VCaP (cell line): Measurements from ENCODE around the gene CIROP.

ENCODE experiments used
- H3K27ac ChIP-seq: fragments of 450-650 bp; 2 replicates; pipeline ENCODE4 v1.5.1; 2017
- TF ChIP-seq, protein P1 (sequence below): fragments of 450-650 bp; conservative IDR thresholded peaks from 2 replicates; pipeline ENCODE4 v1.5.1; 2017; ENCODE audit warnings: mild to moderate bottlenecking, moderate library complexity

The CIROP gene

DNA sequence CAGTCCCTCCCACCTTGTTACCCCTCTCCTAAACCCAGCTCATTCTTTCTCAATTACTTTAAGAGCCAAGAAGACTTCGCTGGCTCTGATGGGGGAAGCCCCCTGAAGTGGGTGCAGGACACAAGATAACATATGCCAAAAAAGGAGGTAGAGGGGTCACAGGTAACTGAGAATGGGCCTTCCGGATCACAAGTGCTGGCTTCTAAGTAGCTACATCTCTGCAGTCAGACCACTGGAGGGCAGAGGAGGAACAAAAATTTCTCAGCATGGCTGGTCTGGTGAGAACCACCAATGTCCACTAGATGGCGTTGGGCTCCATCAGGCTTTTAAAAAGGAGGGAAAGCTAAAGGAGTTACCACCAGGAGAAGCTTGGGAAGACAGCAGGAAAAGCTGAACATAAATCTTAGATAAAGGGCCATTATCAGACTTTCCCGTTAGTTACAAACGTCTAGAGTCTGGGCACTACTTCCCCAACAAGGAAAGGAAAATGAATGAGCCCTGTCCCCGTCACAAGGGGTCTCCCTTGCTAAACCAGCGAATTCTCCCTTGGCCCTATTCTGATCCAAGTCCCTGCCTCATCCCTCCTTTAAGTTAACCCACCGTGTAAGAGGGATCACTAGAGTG lies 35.9 kb downstream of the CIROP start:
- TF ChIP-seq, protein P1, sequence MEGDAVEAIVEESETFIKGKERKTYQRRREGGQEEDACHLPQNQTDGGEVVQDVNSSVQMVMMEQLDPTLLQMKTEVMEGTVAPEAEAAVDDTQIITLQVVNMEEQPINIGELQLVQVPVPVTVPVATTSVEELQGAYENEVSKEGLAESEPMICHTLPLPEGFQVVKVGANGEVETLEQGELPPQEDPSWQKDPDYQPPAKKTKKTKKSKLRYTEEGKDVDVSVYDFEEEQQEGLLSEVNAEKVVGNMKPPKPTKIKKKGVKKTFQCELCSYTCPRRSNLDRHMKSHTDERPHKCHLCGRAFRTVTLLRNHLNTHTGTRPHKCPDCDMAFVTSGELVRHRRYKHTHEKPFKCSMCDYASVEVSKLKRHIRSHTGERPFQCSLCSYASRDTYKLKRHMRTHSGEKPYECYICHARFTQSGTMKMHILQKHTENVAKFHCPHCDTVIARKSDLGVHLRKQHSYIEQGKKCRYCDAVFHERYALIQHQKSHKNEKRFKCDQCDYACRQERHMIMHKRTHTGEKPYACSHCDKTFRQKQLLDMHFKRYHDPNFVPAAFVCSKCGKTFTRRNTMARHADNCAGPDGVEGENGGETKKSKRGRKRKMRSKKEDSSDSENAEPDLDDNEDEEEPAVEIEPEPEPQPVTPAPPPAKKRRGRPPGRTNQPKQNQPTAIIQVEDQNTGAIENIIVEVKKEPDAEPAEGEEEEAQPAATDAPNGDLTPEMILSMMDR, result peak; percentile 98
- H3K27ac ChIP-seq, result peak overlapping the region; percentile 32; the same call in 1 of the 2 replicates

DNA sequence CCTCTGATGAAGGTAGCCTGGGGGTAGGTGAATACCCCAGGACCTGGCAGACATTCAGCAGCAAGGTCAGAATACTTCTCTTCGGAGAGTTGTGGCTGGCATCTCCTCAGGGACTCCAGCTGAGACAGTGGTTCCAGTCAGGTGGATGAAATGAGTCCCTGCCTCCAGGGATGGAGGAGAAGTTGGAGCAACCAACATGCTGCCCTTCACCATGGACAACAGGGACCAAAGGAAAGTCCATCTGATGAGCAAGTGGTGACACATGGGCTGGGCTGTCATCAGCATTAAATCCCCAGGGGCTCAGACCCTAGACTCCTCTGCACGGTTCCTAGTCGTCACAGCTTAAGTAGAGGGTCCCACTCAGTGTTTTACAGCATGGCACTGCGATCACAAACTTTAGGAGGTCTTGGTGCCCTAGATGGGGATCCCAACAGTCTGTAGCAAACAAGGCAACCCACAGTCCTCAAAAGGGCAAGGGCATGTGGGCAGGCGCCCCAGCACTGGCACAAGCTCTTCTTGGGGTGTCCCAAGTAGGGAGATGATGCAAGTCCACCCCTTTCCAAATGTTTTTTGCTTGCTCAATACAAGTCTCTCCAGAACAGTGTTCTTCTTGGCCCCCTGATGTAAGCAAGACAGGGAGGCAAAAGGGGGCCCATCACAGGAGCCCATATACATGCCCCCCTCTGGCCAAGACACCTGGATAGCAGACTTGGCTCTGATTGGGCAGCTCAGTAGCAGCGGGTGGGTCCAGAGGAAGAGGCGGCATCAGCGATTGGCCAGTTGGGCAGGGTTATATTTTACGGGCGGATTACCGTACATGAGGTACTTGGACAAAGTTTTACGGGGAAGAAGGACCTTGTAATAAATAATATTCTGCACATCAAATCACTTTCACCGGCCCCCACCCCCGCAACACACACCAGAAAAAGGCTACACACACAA lies 36.7 kb downstream of the CIROP start:
- peak overlapping the region; percentile 32; the same call in 1 of the 2 replicates for H3K27ac ChIP-seq
- TF ChIP-seq, protein P1, result no peak

DNA sequence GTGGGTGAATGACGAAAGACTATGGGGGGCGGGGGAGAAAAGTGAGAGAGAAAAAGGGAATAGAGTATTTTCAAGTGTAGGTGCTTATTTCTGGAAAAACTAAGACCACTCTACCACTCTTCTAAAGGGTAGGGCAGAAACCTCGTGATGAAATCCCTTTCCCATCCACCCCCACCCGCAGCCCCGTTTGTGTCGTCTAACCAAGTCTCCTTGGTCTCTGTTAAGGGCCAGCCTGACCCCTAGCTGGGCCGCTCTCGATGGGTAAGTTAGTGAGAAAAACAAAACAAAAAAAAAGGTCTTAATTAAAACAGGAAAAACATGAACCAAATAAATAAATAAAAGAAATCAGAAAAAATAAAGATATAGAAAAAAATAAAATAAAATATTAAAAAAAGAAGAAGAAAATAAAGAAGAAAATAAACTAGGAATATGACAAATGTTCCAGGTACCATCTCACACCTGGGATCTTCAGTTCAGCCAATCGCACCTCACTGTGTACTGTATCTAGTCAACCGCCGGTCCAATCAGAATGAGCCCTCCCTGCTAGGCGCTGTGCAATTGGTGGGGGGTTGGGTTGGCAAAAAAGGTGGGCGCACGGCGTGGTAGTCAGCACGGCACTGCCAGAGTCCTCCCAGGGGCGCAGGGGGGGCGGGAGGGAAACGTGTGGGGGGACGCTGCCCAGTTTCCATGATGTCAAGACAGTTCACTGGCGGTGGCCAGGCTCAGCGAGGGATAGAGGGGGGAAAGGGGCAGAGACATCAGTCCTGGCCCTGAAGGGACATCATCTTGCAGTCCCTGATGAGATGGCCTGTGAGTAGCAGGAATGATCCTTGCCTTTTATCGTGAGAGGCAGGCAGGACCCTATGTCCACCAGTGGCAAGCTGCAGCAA lies 37.7 kb downstream of the CIROP start:
- H3K27ac ChIP-seq, result no peak overlapping the region
- TF ChIP-seq, protein P1, result no peak

DNA sequence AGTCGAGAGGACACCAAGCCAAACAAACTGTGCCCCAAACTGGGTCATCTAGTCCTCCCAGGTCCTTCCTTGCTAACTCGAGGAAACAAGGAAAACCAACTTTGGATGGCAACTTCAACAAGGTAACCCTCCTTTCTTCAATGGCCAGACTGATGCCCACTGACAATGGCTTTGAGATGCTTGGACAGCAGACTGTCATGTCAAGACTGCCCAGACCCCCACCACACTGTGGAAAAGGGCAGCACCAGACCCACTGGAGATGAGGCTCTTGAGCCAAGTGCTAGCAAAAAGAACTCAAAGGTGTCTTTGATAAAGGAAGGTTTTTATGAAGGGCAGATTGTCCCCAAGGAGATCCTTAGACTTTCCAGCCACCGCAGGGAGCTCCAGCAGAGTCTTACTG lies 38.4 kb downstream of the CIROP start:
- H3K27ac ChIP-seq, result no peak overlapping the region
- TF ChIP-seq, protein P1, result no peak

DNA sequence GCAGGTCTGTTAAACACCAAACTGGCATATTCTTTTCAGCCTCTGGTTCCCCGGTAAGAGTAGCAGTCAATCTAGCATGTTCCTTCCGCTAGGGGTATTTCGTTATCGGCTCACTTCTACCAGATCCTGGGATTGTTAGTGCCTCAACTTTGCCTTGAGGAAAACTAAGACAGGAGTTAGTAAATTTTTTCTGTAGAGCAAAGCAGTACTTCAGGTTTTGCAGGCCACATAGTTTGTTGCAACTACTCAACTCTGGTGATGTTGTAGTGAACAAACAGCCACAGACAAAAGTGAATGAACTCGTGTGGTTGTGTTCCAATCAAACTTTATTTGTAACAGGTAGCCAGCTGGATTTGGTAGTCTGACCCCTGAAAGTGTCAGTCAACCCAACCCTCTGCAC lies 41.2 kb downstream of the CIROP start:
- H3K27ac ChIP-seq, result no peak overlapping the region
- TF ChIP-seq, protein P1, result no peak

DNA sequence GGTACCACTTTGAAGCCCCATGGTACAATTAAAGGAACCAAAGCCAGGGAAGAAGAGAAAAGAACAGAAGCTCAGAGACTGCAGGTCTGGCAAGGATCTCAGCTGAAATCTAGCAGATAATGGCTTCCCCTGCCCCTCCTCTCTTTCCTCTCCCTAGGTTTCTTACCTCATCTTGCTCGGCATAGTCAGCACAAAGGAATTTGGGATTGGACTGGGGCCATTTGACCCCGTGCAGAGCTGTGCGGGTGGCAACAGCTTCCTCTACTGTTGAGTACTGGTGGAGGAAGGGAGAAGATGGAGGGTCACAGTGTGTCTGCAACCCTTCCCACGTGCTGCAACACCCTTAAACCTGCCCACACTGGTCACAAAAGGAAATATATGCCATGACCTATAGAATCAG lies 42.8 kb downstream of the CIROP start:
- no peak overlapping the region for H3K27ac ChIP-seq
- TF ChIP-seq, protein P1, result no peak
